H1 (cell line): ENCODE data around the gene BUD13.

Source experiments
- CREB1 ChIP-seq: IDR thresholded peaks from 2 replicates; pipeline ENCODE4 v1.6.1; 2012; ENCODE audit warnings: inconsistent platforms
- EZH2 ChIP-seq: fragments of 200-600 bp; sonication (generic); IDR thresholded peaks from 2 replicates; pipeline ENCODE4 v1.7.1; 2012; ENCODE audit warnings: low read depth, mild to moderate bottlenecking, moderate library complexity, low read length, inconsistent platforms; ENCODE audit not compliant: severe bottlenecking
- POLR2A ChIP-seq, 2 experiments: IDR thresholded peaks; 1 replicate in 1 of 2; 2 replicates in 1 of 2; pipeline ENCODE4 v1.6.1; 2011; ENCODE audit warnings: low read depth in 2 of 2, low read length in 2 of 2, mild to moderate bottlenecking in 2 of 2; ENCODE audit errors: control extremely low read depth in 1 of 2
- POLR2AphosphoS5 ChIP-seq: IDR thresholded peaks from 2 replicates; pipeline ENCODE4 v1.6.1; 2011; ENCODE audit warnings: low read depth, low read length
- POU5F1 ChIP-seq: IDR thresholded peaks from 2 replicates; pipeline ENCODE4 v1.6.1; 2011; ENCODE audit warnings: low read depth, mild to moderate bottlenecking, low read length, moderate library complexity
- RFX5 ChIP-seq: IDR thresholded peaks from 2 replicates; pipeline ENCODE4 v1.6.1; 2011; ENCODE audit warnings: low read depth, low read length, improper control_type of control experiment, borderline replicate concordance
- SRF ChIP-seq: IDR thresholded peaks from 2 replicates; pipeline ENCODE4 v1.6.1; 2011; ENCODE audit warnings: mild to moderate bottlenecking, low read depth, low read length, moderate library complexity
- SUZ12 ChIP-seq: fragments of 200-600 bp; sonication (generic); IDR thresholded peaks from 2 replicates; pipeline ENCODE4 v1.6.1; 2012; ENCODE audit warnings: mild to moderate bottlenecking, inconsistent platforms, low read length, moderate library complexity, mixed read lengths

- TF ChIP-seq POU5F1 (no peak), EZH2 (no peak), POLR2A (IDR thresholded peaks at IDR 0.05; ENCODE audit: control extremely low read depth in 1 of 2, low read depth in 2 of 2, low read length in 2 of 2) (no peak), SRF (no peak), CREB1 (no peak), POLR2AphosphoS5 (no peak), RFX5 (no peak), SUZ12 (no peak)
Observed at GRCh38 chr11:116701876-116702275, 70.9 kb downstream of the BUD13 start.
